ENCODE results near the gene ZMAT2.

Gene ZMAT2

GRCh38 chr5:140671472-140672125 lies 28.6 kb upstream of the ZMAT2 start:
- DNase-seq (ENCODE audit: low read depth, low spot score): no peak
- TF ChIP-seq CTCF (IDR thresholded peaks at IDR 0.05; ENCODE audit: insufficient read depth, low read length, missing control alignments): no peak
- POLR2A ChIA-PET: interaction anchor here (1.0 to 1.1 kb wide), 2 partner anchors 19 to 124 kb away, joined by 3 to 4 read pairs; partner anchors contain the start of gene EIF4EBP3
- CTCF ChIA-PET: interaction anchor here (1.0 kb wide), 1 partner anchor 10 kb away, joined by 3 read pairs; no protein-coding TSS in a partner anchor
- no peak overlapping the region for H3K4me3 ChIP-seq (ENCODE audit: low read depth, low read length)

- H3K4me3 ChIP-seq (ENCODE audit: low read depth, low read length): no peak overlapping the region
- DNase-seq (ENCODE audit: low read depth, low spot score): no peak
- ChIA-PET CTCF (no interaction called here), POLR2A (interaction anchor here (0.6 to 1.1 kb wide), 4 partner anchors 18 to 125 kb away, joined by 3 to 4 read pairs (median 4); partner anchors contain the start of genes EIF4EBP3, HARS1, HARS2 and TMCO6)
- TF ChIP-seq CTCF (IDR thresholded peaks at IDR 0.05; ENCODE audit: insufficient read depth, low read length, missing control alignments): no peak
These were observed 27.6 kb upstream of the ZMAT2 start for GRCh38 chr5:140672455-140673186.

GRCh38 chr5:140673187-140673976 lies 26.9 kb upstream of the ZMAT2 start, which contains the start of gene DND1:
TSS of gene DND1 (minus strand) at chr5:140673576. CDS start at chr5:140673542, 34 bp downstream.
- DNase-seq (ENCODE audit: low read depth, low spot score): no peak
- ChIA-PET POLR2A (interaction anchor here (1.1 kb wide), 1 partner anchor 18 kb away, joined by 4 read pairs; the partner anchor contains the start of genes HARS1 and HARS2), CTCF (no interaction called here)

GRCh38 chr5:140674211-140674610 lies 26.0 kb upstream of the ZMAT2 start:
- TF ChIP-seq CTCF (IDR thresholded peaks at IDR 0.05; ENCODE audit: insufficient read depth, low read length, missing control alignments): no peak
- CTCF ChIA-PET: interaction anchor here (0.8 to 1.3 kb wide), 2 partner anchors 12 to 127 kb away, joined by 3 read pairs; partner anchors contain the start of gene EIF4EBP3

More at GRCh38 chr5:140673187-140673976, 26.9 kb upstream of the ZMAT2 start, which contains the start of gene DND1:
- no peak within 1 kb of the TSS for H3K4me3 ChIP-seq (ENCODE audit: low read depth, low read length)
- no peak for TF ChIP-seq CTCF (IDR thresholded peaks at IDR 0.05; ENCODE audit: insufficient read depth, low read length, missing control alignments)

GRCh38 chr5:140674629-140675028 lies 25.6 kb upstream of the ZMAT2 start:
- POLR2A ChIA-PET: interaction anchor here (0.5 to 1.1 kb wide), 2 partner anchors 16 to 118 kb away, joined by 5 read pairs; partner anchors contain the start of genes HARS1 and HARS2
- H3K4me3 ChIP-seq (ENCODE audit: low read depth, low read length): no peak overlapping the region
- TF ChIP-seq CTCF (IDR thresholded peaks at IDR 0.05; ENCODE audit: insufficient read depth, low read length, missing control alignments): no peak
- no peak for DNase-seq (ENCODE audit: low read depth, low spot score)
- CTCF ChIA-PET: interaction anchor here (0.8 to 1.3 kb wide), 2 partner anchors 12 to 128 kb away, joined by 3 read pairs; partner anchors contain the start of gene EIF4EBP3

More at GRCh38 chr5:140674211-140674610, 26.0 kb upstream of the ZMAT2 start:
- no peak for DNase-seq (ENCODE audit: low read depth, low spot score)
- POLR2A ChIA-PET: interaction anchor here (0.5 to 1.1 kb wide), 3 partner anchors 17 to 118 kb away, joined by 4 to 5 read pairs (median 5); partner anchors contain the start of genes HARS1 and HARS2
- H3K4me3 ChIP-seq (ENCODE audit: low read depth, low read length): no peak overlapping the region

Measured in AG04449 (cell line).